ENCODE data around the gene PCDHGA12. TPM values are rescaled to one million over a fixed set of nuclear protein-coding genes. Genes with fewer than 3 reads are reported as not detected.
A peak's percentile ranks its signal among the peaks of the same experiment; 100 is the strongest.

Gene PCDHGA12
- total and polyA plus RNA-seq, 2 donors (not counting 1 experiment from before 2014, with no cell fraction given), result 0.27 to 2.8 TPM

- Histone ChIP-seq H3K27ac (ENCODE audit: low read length in 2 of 2) (no peak overlapping the region), H3K79me2 (ENCODE audit: control insufficient read depth, insufficient read depth, low read length) (no peaks in the 10 kb centered on the region), H3K9me3 (ENCODE audit: control extremely low read depth in 1 of 3, control insufficient read depth in 2 of 3, insufficient read depth in 1 of 3, low read length in 2 of 3) (peaks cover 0 to 48% (median 19%) of the 10 kb centered on the region in 3 donors), H3K4me3 (ENCODE audit: control extremely low read depth in 1 of 5, extremely low read depth in 1 of 5, insufficient read depth in 1 of 5, low read depth in 2 of 5, low read length in 4 of 5) (no peak overlapping the region), H3K4me2 (replicated peaks; ENCODE audit: low read depth, low read length, poor library complexity, severe bottlenecking) (no peak overlapping the region), H4K20me1 (ENCODE audit: control insufficient read depth, insufficient read depth, low read length, poor library complexity, severe bottlenecking) (no peaks in the 10 kb centered on the region), H2AFZ (ENCODE audit: insufficient read depth, low read depth, low read length, poor library complexity, severe bottlenecking) (no peak overlapping the region), H3K9ac (ENCODE audit: low read length) (no peak overlapping the region), H3K36me3 (replicated peaks in 1 of 2; ENCODE audit: control extremely low read depth in 1 of 2, control insufficient read depth in 1 of 2, extremely low read depth in 1 of 2, insufficient read depth in 2 of 2, low read length in 1 of 2) (no peaks in the 10 kb centered on the region), H3K27me3 (replicated peaks in 1 of 4; ENCODE audit: control extremely low read depth in 1 of 4, control insufficient read depth in 3 of 4, insufficient read depth in 4 of 4, low read length in 3 of 4) (peaks cover 0 to 50% (median 34%) of the 10 kb centered on the region in 4 experiments), H3K4me1 (ENCODE audit: control insufficient read depth in 2 of 2, insufficient read depth in 2 of 2, low read length in 2 of 2) (no peaks in the 10 kb centered on the region)
- Mint-ChIP-seq H3K27me3 (peaks cover 53% of the 10 kb centered on the region), H3K27ac (no peak overlapping the region), H3K4me1 (peaks cover 2% of the 10 kb centered on the region), H3K9me3 (ENCODE audit: insufficient read depth) (peaks cover 11% of the 10 kb centered on the region), H3K4me3 (no peak overlapping the region)
- DNase-seq (peak; percentile 5), ATAC-seq (ENCODE audit: low read depth) (no peak)
- CTCF ChIA-PET, result interaction anchor here (2.3 kb wide), 1 partner anchor 13 kb away, joined by 7 read pairs; the partner anchor contains the start of gene PCDHGA10
- TF ChIP-seq CTCF (IDR thresholded peaks at IDR 0.05), result no peak
- TF ChIP-seq EZH2 (IDR thresholded peaks at IDR 0.05; ENCODE audit: borderline replicate concordance, insufficient read depth, low read depth, low read length, poor library complexity, severe bottlenecking), result no peak
- POLR2A ChIA-PET, result no interaction called here
- intact Hi-C loops (cut with micrococcal nuclease), result loop anchor here (5.0 kb wide), 1 partner anchor 32 kb away; no protein-coding TSS in a partner anchor
- WGBS (ENCODE audit: insufficient coverage), result 45% methylated on average over 61 of the region's 61 CpGs
These were observed 30.6 kb upstream of the PCDHGA12 start for GRCh38 chr5:141399555-141400258.

All from B cell (primary cell).